CD4-positive, alpha-beta T cell treated with Interleukin-17A for 1 hour (primary cell): ENCODE measurements around the gene CCDC144A.
"Not testable (repeated sequence)": the region's sequence is repeated elsewhere in the genome, so short reads cannot be mapped to it uniquely, and the experiment has no call there.

Source experiments
- DNase-seq: peaks from one replicate; pipeline ENCODE4 v3.0.0-alpha.2; 2020

CCDC144A gene

DNA sequence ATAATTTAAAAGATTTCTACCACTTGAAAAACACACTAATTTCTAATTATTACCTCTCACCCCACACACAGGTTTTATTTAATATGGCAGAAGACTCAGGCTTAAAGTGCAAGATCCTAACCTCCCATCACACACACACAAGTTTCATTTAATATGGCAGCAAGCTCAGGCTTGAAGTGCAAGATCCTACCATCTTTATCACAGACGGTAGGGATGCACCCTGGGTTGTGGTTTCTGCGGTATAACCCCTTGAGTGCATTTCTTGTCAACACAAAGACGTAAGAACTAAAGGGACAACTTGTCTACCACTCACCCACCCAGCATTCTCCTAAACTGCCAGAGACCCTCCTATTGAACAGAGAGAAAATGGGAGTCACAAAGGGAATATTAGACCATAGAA is 68.1 kb downstream of the CCDC144A start:
- DNase-seq = not testable (repeated sequence)

- DNase-seq = not testable (repeated sequence)
Observed at GRCh38 chr17:16768290-16769175, 78.5 kb downstream of the CCDC144A start.

- DNase-seq = not testable (repeated sequence)
Observed at GRCh38 chr17:16772394-16773145, 82.5 kb downstream of the CCDC144A start.

- DNase-seq = not testable (repeated sequence)
Observed at GRCh38 chr17:16773146-16773522, 83.1 kb downstream of the CCDC144A start.

- DNase-seq = not testable (repeated sequence)
Observed at GRCh38 chr17:16787851-16788250, 97.8 kb downstream of the CCDC144A start.

- DNase-seq = not testable (repeated sequence)
Observed at GRCh38 chr17:16788889-16789536, 99.0 kb downstream of the CCDC144A start.

DNA sequence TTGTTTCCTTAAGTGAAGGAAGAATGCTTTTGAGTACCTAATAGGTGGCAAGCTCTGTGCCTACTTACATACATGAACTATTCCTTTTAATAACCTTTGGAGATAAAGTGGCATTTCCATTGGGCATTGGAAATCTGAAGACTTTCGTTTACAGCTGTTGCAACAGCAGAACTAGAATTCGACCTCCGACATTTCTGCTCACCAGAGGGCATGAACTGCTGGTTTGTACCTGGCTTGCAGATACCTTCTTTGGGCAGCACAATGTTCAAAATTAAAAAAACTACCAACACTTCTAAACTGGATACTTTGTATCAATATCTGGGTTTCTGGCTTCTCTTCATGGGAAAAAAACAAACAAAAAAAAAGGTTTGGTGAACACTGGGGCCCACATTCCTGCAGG is 99.6 kb downstream of the CCDC144A start:
- not testable (repeated sequence) for DNase-seq

DNA sequence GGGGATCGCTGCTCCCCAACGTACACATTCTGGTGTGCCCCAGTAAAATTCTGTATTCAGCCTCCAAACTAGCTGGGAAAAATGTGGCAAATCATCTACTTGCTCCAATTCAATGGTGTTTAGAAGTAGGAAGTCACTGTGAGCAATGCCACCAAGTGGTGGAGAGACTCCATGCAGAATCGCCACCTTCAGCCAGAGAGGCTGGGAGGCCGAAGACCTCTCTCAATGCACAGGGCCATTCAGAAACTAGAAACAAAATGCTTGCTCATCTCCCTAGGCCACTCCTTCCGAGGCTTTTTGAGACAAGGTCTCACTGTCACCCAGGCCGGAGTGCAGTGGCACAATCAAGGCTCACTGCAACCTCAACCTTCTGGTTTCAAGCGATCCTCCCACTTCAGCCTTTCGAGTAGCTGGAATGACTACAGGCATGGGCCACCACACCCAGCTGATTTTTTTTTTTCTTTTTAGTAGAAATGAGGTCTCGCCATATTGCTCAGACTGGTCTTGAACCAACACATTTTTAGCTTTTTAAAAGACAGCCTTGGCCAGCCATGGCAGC is 100.4 kb downstream of the CCDC144A start:
- not testable (repeated sequence) for DNase-seq

GRCh38 chr17:16794215-16794614 is 104.2 kb downstream of the CCDC144A start:
- DNase-seq = not testable (repeated sequence)

DNA sequence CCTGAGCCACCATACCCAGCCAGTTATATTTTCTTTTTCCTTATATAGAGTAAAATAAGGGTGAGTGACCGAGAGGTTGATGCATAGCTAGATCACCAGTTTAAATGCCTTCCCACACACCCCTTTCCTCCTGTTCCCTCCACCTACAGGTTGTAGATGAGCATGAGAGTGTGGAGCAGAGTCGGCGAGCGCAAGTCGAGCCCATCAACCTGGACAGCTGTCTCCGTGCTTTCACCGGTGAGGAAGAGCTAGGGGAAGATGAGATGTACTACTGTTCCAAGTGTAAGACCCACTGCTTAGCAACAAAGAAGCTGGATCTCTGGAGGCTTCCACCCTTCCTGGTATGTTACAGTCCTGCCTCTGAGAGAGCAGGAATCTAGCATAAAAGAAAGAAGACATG is 105.9 kb downstream of the CCDC144A start:
- not testable (repeated sequence) for DNase-seq

GRCh38 chr17:16804851-16805250 is 114.8 kb downstream of the CCDC144A start:
- not testable (repeated sequence) for DNase-seq

GRCh38 chr17:16806599-16806998 is 116.6 kb downstream of the CCDC144A start:
- not testable (repeated sequence) for DNase-seq

- DNase-seq = not testable (repeated sequence)
Observed at GRCh38 chr17:16807620-16808019, 117.6 kb downstream of the CCDC144A start.

DNA sequence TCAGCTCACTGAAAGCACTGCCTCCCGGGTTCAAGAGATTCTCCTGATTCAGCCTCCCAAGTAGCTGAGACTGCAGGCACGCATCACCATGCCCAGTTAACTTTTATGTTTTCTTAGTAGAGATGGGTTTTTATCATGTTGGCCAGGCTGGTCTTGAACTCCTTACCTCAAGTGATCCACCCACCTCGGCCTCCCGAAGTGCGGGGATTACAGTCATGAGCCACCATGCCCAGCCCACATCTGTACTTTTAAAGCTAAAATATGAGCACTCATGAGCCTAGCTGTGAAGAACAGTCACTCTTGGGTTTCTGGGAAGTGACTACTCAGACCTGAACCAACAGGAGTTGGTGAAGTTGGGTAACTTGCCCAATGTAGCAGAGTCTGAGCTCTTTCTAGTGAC is 120.2 kb downstream of the CCDC144A start:
- DNase-seq = not testable (repeated sequence)

DNA sequence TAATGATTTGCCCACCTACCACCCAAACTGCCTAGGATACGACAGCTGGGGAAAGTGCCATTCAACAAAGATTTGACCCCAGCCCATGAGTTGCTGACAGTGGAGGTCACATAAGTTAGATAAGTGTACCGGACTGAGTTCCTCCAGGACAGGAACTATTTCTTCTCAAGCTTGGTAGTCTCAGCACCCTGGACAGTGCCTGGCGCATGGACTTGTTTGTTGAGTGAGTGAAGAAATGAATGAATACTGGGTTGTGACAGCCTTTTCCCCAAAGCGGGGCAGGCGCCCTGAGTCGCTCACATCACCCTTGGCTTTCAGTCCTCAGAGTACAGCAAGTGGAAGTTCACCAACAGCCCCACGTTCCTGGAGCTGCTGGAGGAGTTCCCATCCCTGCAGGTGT is 122.1 kb downstream of the CCDC144A start:
- not testable (repeated sequence) for DNase-seq

DNA sequence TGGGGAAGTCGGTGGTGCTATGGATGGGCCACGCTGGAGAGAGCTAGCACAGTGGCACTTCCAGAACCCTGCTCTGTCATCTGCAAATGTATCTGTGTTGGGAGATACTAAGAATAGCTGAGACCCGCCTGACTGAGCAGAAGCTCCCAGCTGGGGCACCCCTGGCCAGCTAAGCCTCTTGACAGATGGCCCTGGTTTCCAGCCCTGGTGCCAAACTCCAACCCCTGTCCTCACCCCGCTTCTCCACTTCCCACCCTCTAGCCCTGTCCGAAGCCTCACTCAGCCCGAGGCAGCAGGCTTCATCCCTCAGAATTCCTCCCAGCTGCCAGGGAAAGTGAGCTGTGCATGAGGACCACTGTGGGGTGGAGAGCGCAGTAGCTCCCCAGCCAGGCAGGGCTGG is 124.4 kb downstream of the CCDC144A start:
- DNase-seq = no peak

DNA sequence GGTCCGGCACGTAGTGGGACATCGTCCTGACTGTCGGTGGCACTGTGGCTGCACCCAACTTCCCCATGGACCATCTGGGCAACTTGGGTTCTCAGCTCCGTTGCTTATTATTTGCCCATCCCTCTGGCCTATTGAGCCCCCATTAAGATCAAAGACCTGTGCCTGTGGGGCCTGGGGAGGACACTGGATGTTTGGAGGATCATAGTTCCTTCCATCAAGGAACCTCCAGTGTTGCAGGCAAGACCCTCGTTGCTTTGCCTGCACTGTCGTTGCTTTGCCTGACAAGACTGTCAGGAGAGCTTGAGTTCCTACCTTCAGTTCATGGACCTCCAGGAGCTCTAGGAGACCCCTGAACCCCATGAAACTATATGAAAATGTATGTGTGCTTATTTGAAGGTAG is 127.2 kb downstream of the CCDC144A start:
- no peak for DNase-seq

DNA sequence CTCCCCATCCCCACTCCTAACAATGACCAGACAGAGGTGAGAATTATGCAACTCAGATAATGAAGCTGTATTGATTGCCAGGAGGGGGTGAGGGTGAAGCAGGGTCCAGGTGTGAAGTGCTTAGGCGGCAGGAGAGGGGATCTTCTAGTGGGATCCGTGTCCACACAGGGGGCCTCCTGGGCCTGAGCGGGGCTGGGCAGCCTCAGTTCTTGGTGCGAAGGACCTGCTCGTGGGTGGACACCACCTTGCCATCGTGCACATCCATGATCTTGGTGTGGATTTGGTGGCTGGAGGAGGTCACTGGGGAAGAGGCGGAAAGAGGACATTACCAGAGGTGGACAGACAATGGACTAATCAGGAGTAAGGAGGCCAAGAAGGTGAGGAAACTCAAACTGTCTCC is 127.9 kb downstream of the CCDC144A start:
- DNase-seq = not testable (repeated sequence)

DNA sequence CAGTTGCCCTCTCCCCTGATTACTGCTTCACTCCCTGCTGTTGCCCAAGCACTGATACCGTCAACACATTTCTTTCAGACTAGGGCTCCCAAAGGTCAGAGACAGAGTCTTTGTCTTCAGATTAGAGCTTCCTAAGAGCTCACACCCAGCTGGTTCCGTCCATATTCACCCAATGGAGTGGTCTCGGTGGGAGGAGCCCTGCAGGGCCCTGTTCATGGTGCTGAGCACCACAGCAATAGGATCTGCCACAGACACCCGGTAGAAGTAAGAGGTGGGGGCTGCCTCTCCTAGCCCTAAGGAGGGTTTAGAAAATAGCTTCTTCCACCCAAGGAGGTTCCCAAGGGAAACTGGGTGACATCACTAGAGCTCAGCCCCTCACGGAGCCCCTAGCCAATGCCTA is 128.3 kb downstream of the CCDC144A start:
- DNase-seq = no peak

DNA sequence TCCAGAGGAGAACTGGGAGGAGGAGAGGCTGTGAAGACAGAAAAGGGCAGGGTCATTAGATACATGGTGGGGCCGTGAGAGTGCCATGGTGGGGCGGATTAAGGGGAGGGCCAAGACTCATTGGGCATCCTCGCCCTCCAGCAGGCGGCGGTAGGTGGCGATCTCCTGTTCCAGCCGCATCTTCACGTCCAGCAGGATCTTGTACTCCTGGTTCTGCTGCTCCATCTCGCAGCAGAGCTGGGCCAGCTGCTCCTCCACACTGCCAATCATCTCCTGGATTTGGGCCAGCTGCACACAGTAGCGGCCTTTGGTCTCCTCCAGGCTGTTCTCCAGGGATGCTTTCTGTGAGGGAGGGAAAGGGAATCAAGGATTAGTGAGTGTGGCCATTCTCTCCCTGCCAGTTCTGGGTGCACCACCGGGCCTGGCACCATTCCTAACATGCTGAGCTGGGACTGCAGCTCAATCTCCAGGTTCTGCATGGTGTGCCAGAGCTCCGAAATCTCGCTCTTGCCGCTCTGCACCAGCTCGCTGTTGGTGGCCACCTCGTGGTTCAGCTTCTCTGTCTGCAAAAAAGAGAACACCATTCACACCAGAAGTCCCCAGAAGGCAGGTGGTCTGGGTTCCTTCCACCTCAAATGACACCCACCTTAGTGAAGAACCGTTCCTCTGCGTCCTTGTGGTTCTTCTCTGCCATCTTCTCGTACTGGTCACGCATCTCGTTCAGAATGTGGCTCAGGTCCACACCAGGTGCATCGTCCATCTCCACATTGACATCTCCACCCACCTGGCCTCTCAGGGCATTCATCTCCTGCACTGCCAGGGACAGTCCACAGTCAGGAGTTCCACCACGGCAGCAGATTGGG is 129.0 kb downstream of the CCDC144A start:
- DNase-seq = no peak

GRCh38 chr17:16820161-16820877 is 130.3 kb downstream of the CCDC144A start:
- no peak for DNase-seq
